Measurements from ENCODE around the gene ZDHHC11B.
"Not testable (repeated sequence)": the region's sequence is repeated elsewhere in the genome, so short reads cannot be mapped to it uniquely, and the experiment has no call there.

The ZDHHC11B gene

DNA sequence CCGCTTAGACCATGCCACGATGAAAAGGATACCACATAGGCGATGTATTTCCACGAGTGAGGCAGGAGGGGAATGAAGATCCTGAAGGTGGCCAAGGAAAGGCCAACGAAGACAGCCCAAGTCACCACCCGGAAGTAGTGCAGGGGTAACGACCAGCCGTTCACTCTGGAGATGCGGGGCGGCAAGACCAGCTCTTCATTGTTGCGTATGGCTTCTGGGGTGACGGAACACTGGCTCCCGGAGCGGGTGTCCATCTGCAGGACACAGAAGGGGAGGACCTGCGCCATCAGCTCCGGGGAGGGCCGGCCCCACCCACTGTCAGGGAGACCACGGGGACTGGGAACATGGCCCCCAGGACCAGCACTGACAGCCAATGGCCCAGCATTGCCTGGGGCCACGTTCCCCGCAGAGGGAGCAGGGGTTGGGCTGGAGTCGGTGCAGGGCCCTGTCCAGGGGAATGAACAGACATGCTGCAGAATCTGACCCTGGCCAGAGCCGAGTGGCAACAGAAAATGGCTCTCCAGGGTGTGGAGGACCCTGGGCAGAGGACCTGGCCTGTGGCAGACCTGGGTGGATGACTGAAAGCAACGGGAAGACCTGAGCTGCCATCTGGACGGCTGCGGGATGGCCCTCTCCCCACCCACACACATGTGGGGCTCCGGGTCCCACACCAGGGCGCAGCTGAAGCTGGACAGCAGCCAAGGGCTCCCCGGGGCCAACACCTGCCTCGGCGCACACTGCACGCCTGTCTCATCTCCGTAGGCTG, 17.7 kb downstream of the ZDHHC11B start:
- no peak for DNase-seq (ENCODE audit: low spot score)

DNA sequence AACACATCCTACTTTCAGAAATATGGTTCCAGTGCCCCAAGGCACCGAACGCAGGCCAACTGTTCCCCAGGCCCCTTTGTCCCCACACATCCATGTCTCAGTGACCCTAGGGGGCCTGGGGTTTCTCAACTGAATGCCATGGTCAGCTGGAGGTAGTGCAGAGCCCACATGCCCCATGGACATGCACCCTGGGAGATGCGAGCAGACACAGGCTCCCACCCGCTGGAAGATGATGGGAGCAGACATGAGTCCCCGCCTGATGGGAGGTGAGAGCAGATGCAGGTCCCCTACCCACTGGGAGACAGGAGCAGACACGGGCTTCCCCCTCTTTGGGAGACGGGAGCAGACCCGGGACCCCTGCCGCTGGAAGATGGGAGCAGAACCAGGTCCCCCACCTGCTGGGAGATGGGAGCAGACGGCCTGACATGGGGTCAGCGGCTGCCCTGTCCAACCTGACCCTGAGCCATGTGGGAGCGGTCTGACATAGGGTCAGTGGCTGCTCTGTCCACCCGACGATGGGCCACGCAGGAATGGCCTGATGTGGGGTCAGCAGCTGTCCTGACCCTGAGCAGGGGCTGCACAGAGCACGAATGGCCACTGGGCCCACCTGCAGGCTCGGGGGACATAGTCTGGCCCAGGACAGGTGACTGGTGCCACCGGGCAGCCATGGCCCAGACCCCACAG, 18.4 kb downstream of the ZDHHC11B start:
- DNase-seq (ENCODE audit: low spot score): no peak

DNA sequence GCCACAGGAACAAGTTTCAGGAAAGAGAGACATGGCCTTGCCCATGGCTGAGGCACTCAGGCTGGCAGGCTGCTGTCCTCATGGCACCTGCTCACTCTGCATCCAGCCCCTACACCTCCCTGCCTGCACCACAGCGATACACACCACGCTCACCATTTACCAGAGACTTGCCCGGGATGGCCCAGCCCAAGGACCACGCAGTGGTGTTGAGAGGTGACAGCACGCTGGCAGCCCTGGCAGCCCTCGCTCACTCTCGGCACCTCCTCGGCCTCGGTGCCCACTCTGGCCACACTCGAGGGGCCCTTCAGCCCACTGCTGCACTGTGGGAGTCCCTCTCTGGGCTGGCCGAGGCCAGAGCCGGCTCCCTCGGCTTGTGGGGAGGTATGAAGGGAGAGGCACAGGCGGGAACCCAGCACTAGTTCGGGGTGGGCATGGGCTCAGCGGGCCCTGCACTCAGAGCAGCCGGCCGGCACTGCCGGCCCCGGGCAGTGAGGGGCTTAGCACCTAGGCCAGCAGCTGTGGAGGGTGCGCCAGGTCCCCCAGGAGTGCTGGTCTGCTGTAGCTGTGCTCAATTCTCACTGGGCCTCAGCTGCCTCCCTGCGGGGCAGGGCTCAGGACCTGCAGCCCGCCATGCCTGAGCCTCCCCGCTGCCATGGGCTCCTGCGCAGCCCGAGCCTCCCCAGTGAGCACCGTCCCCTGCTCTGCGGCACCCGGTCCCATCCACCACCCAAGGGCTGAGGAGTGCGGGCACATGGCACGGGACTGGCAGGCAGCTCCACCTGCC, 20.3 kb downstream of the ZDHHC11B start:
- no peak for DNase-seq (ENCODE audit: low spot score)

DNA sequence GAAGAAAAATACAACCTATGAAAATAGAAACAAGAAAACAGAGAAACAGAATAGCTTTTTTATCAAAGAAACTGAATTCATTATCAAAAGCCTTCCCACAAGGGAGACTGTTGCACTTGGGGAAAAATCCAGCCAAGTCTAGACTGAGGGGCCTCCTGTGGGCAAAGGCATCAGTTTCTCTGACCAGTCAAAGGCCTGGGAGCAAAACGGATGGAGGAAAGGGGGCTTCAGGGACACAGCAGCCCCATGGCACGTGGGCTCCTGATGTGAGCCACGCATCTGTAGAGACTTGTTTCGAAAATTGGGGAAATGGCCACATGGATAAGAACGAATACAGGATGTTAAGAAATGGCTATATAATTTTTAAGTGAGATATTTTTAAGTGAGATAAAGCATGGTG, 21.1 kb downstream of the ZDHHC11B start:
- DNase-seq (ENCODE audit: low spot score): no peak

DNA sequence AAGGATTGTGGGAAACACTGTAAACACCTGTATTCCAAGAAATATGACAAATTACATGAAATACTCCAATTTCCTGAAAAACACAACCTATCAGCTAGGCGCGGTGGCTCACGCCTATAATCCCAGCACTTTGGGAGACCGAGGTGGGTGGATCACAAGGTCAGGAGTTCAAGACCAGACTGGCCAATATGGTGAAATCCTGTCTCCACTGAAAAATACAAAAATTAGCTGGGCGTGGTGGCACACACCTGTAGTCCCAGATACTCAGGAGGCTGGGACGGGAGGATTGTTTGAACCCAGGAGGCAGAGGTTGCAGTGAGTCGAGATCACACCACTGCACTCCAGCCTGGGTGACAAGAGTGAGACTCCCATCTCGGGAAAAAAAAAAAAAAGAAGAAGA, 21.5 kb downstream of the ZDHHC11B start:
- not testable (repeated sequence) for DNase-seq (ENCODE audit: low spot score)

DNA sequence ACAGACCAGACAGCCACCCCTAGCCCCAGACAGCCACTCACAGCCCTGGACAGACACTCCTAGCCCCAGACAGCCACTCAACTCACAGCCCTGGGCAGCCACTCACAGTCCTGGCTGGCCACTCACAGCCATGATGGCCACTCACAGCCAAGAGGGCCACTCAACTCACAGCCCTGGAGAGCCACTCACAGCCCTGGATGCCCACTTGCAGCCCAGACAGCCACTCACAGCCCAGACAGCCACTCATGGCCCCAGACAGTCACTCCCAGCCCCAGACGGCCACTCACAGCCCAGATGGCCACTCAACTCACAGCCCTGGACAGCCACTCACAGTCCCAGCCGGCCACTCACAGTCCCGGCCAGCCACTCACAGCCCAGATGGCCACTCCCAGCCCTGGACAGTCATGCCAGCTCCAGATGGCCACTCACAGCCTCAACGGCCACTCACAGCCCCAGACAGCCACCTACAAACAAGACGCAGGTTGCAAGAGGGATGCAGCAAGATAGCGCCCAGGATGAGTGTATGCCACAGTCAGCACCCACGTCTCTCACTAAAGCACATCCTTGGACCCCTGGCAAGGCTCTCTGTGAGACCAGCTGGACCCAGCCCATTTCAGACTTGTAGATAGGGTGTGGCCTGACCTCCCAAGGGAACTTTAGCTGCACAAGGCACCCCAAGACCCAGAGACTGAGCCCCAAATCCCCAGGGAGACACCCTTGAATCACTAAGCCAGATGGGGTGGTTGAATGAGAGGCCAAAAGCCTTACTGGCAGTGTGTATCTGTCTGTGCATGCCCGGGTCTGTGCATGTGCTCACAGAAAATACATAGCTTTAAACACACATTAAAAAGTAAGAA, 22.4 kb downstream of the ZDHHC11B start:
- no peak for DNase-seq (ENCODE audit: low spot score)

DNA sequence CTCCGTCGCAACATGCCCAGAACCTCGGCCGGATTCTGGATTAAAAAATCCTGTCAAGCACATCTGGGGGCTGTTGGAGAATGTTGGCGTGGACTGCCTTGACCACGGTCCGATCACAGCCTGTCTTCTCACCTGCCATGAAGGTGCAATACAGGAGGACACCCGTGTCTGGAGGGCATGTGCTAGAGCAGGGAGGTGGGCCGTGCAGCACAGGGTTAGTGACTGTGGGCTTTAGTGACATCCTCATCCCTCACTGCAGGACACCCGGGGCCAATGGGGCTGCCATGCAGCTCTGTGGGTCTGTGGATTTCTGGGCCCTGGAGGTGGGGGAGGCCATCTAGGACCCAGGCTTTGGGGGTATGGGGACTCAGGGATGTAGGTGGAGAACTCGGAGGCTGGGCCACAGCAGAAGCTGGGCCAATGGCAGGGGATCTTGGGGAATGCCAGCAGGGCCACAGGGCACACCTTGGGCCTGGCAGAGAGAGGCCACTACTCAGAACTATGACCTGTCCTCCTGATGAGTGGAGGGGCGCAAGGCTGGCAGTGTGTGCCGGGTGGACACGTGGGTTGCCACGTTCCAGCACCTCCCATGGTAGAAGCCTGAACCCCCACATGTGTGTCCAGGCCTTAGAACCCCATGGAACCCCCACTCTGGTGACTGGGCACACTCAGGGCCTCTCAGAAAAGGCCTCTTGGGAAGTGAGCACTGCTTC, 23.3 kb downstream of the ZDHHC11B start:
- no peak for DNase-seq (ENCODE audit: low spot score)

DNA sequence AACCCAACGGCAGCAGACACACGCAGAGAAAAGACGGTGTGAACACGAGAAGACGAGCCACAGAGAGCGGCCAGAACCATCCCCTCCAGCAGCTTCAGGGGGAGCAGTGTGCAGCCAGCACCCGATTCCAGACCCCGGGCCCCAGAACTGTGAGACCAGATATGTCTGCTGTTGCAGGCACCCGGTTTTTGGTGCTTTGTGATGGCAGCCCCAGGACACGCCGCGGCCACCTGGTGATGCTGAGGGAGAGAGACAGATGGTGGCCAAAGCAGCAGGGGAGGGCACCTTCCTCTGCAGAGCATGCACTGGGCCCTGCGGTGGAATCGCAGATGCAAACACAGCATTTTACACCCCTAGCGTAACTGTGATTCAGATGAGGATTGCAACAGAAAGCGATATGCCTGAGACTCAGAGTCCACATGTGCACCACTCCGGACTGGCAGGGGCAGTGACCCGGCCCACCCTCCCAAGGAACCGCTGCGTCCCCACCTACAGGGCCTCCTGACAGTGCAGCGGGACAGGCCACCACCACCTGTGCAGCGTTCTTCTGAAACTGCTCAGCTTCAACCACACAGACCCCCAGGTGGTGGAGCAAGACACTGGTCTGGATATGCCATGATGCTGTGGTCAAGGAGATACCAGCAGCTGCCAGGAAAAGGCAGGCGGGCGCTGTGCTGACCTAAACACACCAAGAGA, 24.0 kb downstream of the ZDHHC11B start:
- no peak for DNase-seq (ENCODE audit: low spot score)

DNA sequence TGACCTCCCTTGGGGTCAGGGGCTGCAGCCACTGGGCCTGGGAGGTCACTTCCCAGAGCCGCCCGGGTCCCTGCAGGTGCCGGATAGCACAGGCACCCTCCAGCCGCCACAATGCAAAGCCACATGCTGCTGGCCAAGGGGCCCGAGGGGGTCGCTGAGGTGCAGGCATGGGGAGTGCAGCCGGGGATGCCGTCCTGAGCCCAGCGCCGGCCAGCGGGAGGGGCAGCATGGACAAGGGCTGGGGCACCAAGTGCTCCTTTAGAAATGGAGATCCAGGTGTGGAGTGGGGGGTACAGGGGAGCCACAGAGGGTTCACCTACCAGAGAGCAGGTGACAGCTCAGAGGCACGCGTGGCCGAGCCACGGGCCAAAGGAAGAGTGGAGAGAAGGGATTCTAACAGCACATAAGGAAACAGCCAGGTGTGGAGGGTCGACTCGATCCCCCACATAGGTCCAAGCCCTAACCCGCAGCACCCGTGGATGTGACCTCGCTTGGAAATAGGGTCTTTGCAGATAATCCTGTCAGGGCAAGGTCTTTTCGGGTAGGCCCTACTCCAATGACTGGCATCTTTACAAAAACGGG, 24.7 kb downstream of the ZDHHC11B start:
- DNase-seq (ENCODE audit: low spot score): no peak

DNA sequence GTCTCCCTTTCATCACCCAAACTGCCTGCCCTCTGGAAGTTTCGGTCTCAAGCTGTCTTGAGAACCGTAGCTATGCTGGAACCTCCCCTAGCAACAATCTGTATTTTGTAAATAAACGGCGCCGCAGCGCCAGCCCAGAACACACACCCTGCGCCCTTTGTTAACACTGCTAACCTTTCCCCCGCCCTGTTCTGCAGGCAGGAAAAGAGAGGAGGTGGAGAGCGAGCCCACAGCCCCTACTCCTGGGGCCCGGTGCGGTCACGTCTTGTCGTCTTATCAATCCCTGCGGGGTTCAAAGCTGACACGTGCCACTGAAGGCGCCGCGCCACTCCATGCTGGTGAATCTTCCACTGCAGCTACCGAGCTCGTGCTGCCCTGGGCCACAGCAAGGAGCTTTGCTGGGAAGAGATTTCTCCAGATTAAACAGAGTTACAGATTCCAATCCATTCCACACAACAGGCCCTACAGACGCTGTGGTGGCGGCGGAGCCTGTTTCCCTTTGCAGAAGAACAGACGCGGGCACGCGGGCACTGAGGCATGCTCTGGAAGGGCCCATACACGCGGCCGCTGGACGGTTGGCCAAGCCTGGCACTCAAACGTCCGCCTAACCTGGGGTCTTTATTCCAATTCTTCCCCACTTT, 25.3 kb downstream of the ZDHHC11B start:
- DNase-seq (ENCODE audit: low spot score): no peak

DNA sequence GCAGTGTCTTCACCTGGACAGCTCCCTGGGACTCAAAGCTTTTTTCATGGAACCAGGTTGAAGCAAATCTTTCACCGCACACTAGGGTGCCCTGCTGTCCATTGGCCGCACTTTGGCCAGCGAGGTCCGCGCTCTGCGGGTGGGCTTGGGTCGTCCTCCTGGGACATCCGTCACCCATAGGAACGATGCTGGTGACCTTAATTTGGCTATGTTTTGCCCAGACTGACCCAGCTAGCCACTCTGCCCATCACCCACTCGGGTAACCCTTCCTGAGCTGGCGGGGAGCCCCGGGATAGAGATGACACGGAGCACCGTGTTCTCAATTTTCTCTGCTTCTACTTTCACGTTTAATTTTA, 25.9 kb downstream of the ZDHHC11B start:
- DNase-seq (ENCODE audit: low spot score): no peak

DNA sequence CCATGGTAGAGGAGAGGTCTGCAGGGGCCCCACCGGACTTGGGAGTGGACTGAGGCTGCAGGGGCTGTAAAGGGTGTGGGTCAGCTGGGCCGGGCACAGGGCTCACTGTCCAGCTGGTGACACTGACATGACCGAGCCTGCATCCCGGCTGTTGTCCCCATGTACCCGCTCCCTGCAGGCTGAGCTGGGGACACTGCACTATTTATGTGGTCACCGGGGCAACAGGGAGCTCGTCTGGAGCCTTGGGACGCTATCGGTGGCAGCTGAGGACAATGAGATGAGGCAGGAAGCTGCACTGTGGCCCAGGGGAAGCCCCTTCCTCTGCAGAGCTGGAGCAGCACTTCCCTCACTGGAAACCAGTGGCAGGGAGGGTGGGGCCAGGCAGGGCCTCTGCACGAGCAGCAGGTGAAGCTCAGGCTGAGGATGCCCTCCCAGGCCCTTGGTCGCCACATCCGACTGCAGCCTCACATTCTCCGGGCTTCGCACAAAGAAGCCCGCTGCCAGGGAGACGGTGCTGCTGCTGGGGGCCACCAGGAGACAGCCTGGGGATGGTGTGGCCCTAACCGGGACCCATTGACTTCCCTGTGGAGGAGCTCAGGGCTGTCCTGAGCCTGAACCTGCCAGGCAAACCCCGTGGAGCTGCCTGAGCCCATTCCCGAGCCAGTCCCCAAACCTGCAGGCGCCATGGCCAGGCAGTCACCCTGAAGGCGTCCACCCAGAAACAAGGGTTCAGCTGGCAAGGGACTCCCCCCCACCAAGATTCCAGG, 26.4 kb downstream of the ZDHHC11B start:
- no peak for DNase-seq (ENCODE audit: low spot score)

DNA sequence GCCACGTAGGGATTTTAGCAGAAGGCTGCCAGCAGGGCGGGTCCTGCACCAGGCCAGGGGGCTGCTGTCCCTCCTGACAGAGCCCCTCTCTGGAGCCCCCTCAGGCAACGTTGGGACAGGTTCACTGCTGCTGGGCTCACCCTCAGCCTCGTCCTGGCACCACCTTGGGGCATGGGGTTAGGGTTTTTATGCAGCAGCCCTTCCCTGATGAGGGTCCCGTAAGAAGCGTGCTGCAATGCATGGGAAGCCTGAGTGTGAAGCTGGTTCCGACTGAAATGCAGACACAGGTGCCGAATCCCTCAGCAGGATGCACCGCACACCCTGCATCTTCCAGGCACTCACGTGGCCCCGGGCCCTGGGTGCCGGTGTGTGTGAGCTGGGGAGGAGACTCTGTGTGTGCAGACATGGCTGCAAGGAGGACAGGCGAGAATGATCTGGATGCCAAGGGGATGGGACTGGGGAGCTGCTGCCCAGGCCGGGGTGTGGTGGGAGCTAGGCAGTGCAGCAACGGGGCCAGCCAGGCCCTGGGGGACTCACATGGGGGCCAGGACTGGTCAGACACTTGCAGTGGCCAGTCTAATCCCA, 27.1 kb downstream of the ZDHHC11B start:
- no peak for DNase-seq (ENCODE audit: low spot score)

DNA sequence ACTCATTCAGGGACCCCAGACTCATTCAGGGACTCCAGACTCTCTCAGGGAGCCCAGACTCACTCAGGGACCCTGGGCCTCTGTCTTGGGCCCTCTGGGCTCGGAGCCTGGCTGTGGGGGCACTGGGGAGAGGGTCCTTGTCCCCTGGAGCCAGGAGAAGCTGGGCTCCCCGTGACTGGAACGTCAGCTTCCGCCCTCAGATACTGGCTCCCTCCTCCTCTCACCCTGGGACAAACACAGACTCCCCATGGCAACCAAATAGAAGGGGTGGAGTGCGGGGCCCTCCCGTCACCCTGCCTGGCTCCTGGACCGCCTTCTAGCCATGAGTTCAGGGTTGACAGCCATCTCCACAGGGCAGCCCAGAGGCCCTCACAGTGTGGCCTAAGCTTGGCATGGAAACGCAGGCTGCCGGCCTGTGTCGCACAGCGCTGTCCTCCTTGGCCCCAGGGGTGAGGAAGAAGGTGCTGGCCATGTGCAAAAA, 27.6 kb downstream of the ZDHHC11B start:
- no peak for DNase-seq (ENCODE audit: low spot score)

DNA sequence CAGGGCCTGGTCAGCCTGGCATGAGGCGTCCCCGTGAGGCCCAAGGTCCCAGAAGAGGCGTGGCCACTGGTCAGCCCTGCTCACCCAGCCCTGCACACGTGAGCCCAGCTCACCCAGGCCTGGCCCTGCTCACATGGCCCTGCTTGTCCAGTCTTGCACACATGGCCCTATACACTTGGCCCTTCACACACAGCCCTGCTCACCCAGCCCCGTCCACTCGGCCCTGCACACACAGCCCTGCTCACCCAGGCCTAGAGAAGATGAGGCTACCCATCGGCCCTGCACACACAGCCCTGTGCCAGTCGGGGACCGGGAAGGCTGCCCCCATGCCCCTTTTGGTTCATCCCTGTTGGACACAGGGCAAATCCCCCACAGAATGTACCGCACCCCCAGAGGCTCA, 28.4 kb downstream of the ZDHHC11B start:
- no peak for DNase-seq (ENCODE audit: low spot score)

DNA sequence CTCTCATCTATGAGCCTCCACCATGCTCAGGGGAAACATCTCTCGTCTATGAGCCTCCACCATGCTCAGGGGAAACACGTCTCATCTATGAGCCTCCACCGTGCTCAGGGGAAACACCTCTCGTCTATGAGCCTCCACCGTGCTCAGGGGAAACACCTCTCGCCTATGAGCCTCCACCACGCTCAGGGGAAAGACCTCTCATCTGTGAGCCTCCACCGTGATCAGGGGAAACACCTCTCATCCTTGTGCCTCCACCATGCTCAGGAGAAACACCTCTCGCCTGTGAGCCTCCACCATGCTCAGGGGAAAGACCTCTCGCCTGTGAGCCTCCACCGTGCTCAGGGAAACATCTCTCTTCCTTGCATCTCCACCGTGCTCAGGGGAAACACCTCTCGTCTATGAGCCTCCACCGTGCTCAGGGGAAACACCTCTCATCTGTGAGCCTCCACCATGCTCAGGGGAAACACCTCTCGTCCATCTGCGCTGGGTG, 30.3 kb downstream of the ZDHHC11B start:
- DNase-seq (ENCODE audit: low spot score): not testable (repeated sequence)

DNA sequence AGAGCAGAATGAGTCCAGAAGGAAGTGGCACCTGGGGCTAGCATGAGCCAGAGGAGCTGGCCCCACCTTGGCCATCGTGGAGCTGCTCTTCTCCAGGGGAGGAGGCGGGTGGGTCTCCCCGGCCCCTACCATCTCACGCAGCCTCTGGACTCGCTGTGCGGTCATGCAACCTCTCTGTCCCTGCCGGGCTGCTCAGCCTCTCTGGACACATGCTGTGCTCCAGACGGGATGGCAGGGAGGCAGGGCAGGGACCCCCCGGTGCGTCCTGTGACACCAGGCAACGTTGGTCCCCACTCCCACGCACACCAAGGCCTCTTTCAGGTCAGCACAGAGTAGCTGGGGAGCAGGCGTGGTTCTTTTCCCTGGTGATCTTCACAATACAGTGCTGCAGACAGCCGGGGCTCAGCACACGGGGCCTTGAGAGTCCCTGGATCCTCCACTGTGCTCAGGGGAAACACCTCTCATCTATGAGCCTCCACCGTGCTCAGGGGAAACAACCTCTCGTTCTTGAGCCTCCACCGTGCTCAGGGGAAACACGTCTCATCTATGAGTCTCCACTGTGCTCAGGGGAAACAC, 30.9 kb downstream of the ZDHHC11B start:
- not testable (repeated sequence) for DNase-seq (ENCODE audit: low spot score)

DNA sequence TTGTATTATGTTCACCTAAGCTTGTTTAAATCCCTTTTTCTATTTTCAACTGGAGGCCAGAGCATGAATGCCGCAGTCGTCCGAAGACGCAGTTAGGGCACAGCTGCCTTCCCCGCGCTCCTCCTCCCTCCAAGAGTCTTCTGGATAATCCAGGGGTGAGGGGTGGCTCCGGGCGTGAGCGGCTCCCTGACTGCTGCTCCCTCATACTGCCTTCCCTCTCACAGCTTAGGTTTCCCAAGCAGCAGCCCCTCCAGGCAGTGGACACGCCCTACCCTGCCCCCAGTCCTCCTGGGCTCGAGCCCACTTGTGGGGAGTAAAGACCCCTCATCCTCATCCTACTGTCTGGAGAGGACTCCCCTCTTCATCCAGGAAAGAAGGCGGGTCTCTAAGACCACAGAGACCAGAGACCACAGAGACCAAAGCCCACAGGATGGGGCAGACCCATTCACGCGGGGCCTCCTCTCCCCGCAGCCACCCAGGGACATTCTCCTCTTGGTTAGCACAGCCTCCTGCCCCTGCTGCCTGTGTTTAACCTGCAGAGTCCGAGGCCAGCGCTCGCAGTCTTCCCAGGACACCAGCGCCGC, 31.9 kb downstream of the ZDHHC11B start:
- DNase-seq (ENCODE audit: low spot score): not testable (repeated sequence)
